Stimulated activated naive CD8-positive, alpha-beta T cell treated with anti-CD3 and anti-CD28 coated beads, Interleukin-15, Interleukin-2, amounts not matched to agents 100 ng/mL and 50 ng/mL, for 24 hours (primary cell): ENCODE results near the gene HCST.
A peak's percentile ranks its signal among the peaks of the same experiment; 100 is the strongest.
"Not testable (repeated sequence)": the region's sequence is repeated elsewhere in the genome, so short reads cannot be mapped to it uniquely, and the experiment has no call there.

Source experiments
- H3K27ac Mint-ChIP-seq: one replicate; pipeline ENCODE4 v1.8.0; 2021; ENCODE audit warnings: mild to moderate bottlenecking, mixed read lengths
- H3K27me3 Mint-ChIP-seq: one replicate; pipeline ENCODE4 v1.8.0; 2021; ENCODE audit warnings: mixed read lengths
- H3K36me3 Mint-ChIP-seq: one replicate; pipeline ENCODE4 v1.8.0; 2021; ENCODE audit warnings: low read depth, mixed read lengths
- H3K4me1 Mint-ChIP-seq: one replicate; pipeline ENCODE4 v1.8.0; 2021; ENCODE audit warnings: low read depth, mixed read lengths
- H3K4me3 Mint-ChIP-seq: one replicate; pipeline ENCODE4 v1.8.0; 2021; ENCODE audit warnings: mild to moderate bottlenecking, mixed read lengths
- H3K9me3 Mint-ChIP-seq: one replicate; pipeline ENCODE4 v1.8.0; 2021; ENCODE audit warnings: mixed read lengths

Gene HCST

DNA sequence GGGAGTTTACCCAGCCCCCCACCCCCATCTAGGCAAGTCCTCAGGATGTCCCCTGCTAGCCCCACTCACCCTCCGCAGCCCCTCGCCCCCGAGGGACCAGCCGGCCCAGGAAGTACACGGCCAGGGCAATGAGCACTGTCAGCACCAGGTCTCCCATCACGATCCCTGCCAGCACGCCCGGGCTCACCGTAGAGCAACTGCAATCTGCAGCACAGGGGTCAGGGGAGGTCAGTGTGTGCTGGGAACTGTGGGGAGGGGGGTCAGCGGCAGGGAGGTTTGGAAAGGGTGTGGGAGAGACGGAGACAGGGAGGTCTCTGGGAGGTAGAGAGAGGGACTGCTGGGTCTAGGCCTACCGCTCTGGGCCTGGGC is 5.0 kb downstream of the HCST start:
- Mint-ChIP-seq H3K36me3 (no peaks in the 10 kb centered on the region), H3K27me3 (no peaks in the 10 kb centered on the region), H3K9me3 (no peaks in the 10 kb centered on the region), H3K4me1 (peaks cover 74% of the 10 kb centered on the region), H3K4me3 (peak overlapping the region; percentile 51), H3K27ac (no peak overlapping the region)

- Mint-ChIP-seq H3K9me3 (no peaks in the 10 kb centered on the region), H3K27ac (peak within 1 kb of the TSS; percentile 90), H3K4me3 (peak within 1 kb of the TSS; percentile 51), H3K27me3 (no peaks in the 10 kb centered on the region), H3K36me3 (no peaks in the 10 kb centered on the region), H3K4me1 (peaks cover 67% of the 10 kb centered on the region)
These were observed 5.7 kb downstream of the HCST start, which contains the start of gene TYROBP for GRCh38 chr19:35908010-35908441. TSS of gene TYROBP (minus strand) at chr19:35908295. CDS start at chr19:35908228, 67 bp downstream.

GRCh38 chr19:35908973-35909683 is 6.8 kb downstream of the HCST start:
- Mint-ChIP-seq H3K36me3 (no peaks in the 10 kb centered on the region), H3K27ac (peak overlapping the region; percentile 90), H3K4me1 (peaks cover 67% of the 10 kb centered on the region), H3K9me3 (no peaks in the 10 kb centered on the region), H3K27me3 (no peaks in the 10 kb centered on the region), H3K4me3 (peak overlapping the region; percentile 11)

GRCh38 chr19:35909684-35910035 is 7.3 kb downstream of the HCST start:
- Mint-ChIP-seq H3K27ac (peak overlapping the region; percentile 90), H3K27me3 (no peaks in the 10 kb centered on the region), H3K36me3 (no peaks in the 10 kb centered on the region), H3K4me1 (peaks cover 64% of the 10 kb centered on the region), H3K4me3 (no peak overlapping the region), H3K9me3 (no peaks in the 10 kb centered on the region)

GRCh38 chr19:35910355-35910754 is 8.0 kb downstream of the HCST start:
- not testable (repeated sequence) for H3K4me3 Mint-ChIP-seq, H3K9me3 Mint-ChIP-seq, H3K36me3 Mint-ChIP-seq, H3K27ac Mint-ChIP-seq, H3K27me3 Mint-ChIP-seq
- H3K4me1 Mint-ChIP-seq = peaks cover 60% of the 10 kb centered on the region

GRCh38 chr19:35911173-35911572 is 8.8 kb downstream of the HCST start:
- no peaks in the 10 kb centered on the region for H3K36me3 Mint-ChIP-seq
- H3K27me3 Mint-ChIP-seq = no peaks in the 10 kb centered on the region
- no peak overlapping the region for H3K4me3 Mint-ChIP-seq
- H3K27ac Mint-ChIP-seq = no peak overlapping the region
- H3K9me3 Mint-ChIP-seq = no peaks in the 10 kb centered on the region
- peaks cover 60% of the 10 kb centered on the region for H3K4me1 Mint-ChIP-seq

GRCh38 chr19:35911790-35912189 is 9.5 kb downstream of the HCST start:
- Mint-ChIP-seq H3K4me3 (no peak overlapping the region), H3K9me3 (no peaks in the 10 kb centered on the region), H3K4me1 (peaks cover 55% of the 10 kb centered on the region), H3K27ac (no peak overlapping the region), H3K36me3 (no peaks in the 10 kb centered on the region), H3K27me3 (no peaks in the 10 kb centered on the region)

- Mint-ChIP-seq H3K27ac (no peak overlapping the region), H3K9me3 (no peaks in the 10 kb centered on the region), H3K4me3 (no peak overlapping the region), H3K36me3 (no peaks in the 10 kb centered on the region), H3K4me1 (peaks cover 47% of the 10 kb centered on the region), H3K27me3 (no peaks in the 10 kb centered on the region)
These were observed 11.3 kb downstream of the HCST start for GRCh38 chr19:35913589-35913988.

DNA sequence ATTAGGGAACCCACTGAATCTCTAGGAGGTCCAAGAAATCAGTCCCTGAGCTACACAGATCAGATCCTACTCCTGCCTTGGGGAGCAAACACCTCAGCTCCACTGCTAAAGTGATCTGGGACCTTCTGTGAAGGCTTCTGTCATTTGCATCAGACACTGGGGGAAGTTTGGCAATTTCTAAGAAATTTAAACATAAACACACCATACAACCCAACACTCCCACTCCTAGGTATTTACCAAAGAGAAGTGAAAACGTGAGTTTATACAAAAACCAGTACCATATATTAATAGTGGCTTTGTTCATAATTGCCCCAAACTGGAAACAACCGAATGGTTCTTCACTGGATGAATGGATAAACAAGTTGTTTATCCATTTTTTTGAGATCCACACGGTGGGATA is 13.1 kb downstream of the HCST start:
- Mint-ChIP-seq H3K4me1 (peaks cover 31% of the 10 kb centered on the region), H3K27ac (no peak overlapping the region), H3K4me3 (no peak overlapping the region), H3K36me3 (no peaks in the 10 kb centered on the region), H3K27me3 (no peaks in the 10 kb centered on the region), H3K9me3 (no peaks in the 10 kb centered on the region)

GRCh38 chr19:35919306-35919705 is 17.0 kb downstream of the HCST start:
- H3K27ac Mint-ChIP-seq = no peak overlapping the region
- no peaks in the 10 kb centered on the region for H3K9me3 Mint-ChIP-seq
- H3K27me3 Mint-ChIP-seq = no peaks in the 10 kb centered on the region
- H3K4me1 Mint-ChIP-seq = peaks cover 4% of the 10 kb centered on the region
- no peaks in the 10 kb centered on the region for H3K36me3 Mint-ChIP-seq
- no peak overlapping the region for H3K4me3 Mint-ChIP-seq

DNA sequence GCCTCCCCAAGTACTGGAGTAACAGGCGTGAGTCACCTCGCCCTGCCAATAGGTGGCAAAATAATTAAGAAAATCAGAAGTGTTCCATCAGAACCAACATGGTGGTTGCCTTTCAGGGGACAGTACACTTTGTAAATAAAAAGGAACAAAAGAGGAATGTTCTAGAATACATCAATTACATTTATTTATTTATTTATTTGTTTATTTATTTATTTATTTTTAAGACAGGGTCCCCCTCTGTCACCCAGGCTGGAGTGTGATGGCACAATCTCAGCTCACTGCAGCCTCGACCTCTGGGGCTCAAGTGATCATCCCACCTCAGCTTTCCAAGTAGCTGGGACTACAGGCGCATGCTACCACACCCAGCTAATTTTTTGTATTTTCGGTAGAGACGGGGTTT is 18.7 kb downstream of the HCST start:
- Mint-ChIP-seq H3K4me1 (no peaks in the 10 kb centered on the region), H3K27ac (no peak overlapping the region), H3K9me3 (peaks cover 6% of the 10 kb centered on the region), H3K27me3 (no peaks in the 10 kb centered on the region), H3K4me3 (no peak overlapping the region), H3K36me3 (no peaks in the 10 kb centered on the region)

DNA sequence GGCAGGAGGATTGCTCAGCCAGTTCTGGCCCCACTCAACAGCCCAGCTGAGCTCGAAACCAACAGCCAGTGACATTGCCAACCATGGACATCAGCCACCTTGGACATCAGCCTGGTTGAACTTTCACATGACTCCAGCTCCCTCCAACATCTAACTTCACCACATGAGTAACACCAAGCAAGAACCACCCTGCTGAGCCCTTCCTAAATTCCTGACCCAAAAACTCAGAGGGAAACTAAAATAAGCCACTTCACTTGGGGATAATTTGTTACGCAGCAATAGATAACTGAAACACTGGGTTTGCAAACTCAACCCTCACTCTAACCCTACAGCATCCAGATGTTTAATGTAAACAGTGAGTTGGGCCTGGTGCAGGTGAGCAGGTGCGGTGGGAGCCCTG is 23.2 kb downstream of the HCST start:
- Mint-ChIP-seq H3K4me3 (no peak overlapping the region), H3K27me3 (no peaks in the 10 kb centered on the region), H3K36me3 (no peaks in the 10 kb centered on the region), H3K27ac (no peak overlapping the region), H3K4me1 (peaks cover 20% of the 10 kb centered on the region), H3K9me3 (peaks cover 8% of the 10 kb centered on the region)

DNA sequence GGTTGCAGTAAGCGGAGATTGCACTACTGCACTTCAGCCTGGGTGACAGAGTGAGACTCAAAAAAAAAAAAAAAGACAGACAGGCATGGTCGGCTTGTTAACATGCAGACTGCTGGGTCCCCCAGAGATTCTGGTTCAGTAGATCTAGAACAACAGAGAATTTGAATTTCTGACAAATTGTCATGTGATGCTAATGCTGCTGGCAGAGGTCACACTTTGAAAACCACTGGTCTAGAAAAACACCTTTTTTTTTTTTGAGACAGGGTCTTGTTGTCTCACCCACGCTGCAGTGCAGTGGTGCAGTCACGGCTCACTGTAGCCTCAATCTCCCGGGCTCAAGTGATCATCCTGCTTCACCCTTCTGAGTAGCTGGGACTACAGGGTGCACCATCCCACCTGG is 26.2 kb downstream of the HCST start:
- H3K4me1 Mint-ChIP-seq = peaks cover 36% of the 10 kb centered on the region
- H3K36me3 Mint-ChIP-seq = no peaks in the 10 kb centered on the region
- H3K27me3 Mint-ChIP-seq = no peaks in the 10 kb centered on the region
- peaks cover 8% of the 10 kb centered on the region for H3K9me3 Mint-ChIP-seq
- H3K4me3 Mint-ChIP-seq = no peak overlapping the region
- peak overlapping the region; percentile 22 for H3K27ac Mint-ChIP-seq

DNA sequence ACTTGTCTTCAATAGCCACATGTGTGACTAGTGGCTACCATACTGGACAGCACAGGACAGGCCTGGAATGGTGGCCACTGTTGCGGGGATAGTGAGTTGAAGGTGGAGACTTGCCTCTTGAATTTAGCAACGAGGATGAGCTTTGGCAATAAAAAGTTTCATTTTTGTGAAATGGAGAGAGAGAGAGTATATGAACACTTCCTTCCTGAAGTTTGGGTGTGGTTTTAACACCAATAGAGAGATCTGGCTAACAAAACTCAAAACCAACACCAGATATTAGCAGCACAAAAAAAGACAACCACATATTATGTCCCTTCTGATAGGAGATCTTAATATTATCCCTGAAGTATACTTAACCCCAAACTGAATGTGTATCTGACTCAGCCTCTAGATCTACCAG is 27.5 kb downstream of the HCST start:
- no peaks in the 10 kb centered on the region for H3K27me3 Mint-ChIP-seq
- no peaks in the 10 kb centered on the region for H3K36me3 Mint-ChIP-seq
- peak overlapping the region; percentile 69 for H3K27ac Mint-ChIP-seq
- peak overlapping the region; percentile 60 for H3K4me3 Mint-ChIP-seq
- H3K4me1 Mint-ChIP-seq = peaks cover 36% of the 10 kb centered on the region
- H3K9me3 Mint-ChIP-seq = peaks cover 8% of the 10 kb centered on the region

GRCh38 chr19:35931161-35931873 is 29.0 kb downstream of the HCST start:
- Mint-ChIP-seq H3K27me3 (no peaks in the 10 kb centered on the region), H3K4me3 (peak overlapping the region; percentile 81), H3K27ac (peak overlapping the region; percentile 83), H3K9me3 (no peaks in the 10 kb centered on the region), H3K4me1 (peaks cover 41% of the 10 kb centered on the region), H3K36me3 (no peaks in the 10 kb centered on the region)

- Mint-ChIP-seq H3K4me1 (peaks cover 37% of the 10 kb centered on the region), H3K4me3 (peak overlapping the region; percentile 53), H3K36me3 (no peaks in the 10 kb centered on the region), H3K9me3 (no peaks in the 10 kb centered on the region), H3K27ac (no peak overlapping the region), H3K27me3 (no peaks in the 10 kb centered on the region)
These were observed 29.5 kb downstream of the HCST start for GRCh38 chr19:35931874-35932202.
